IMR-90 (cell line): ENCODE results near the gene SLX9. TPM values are rescaled to one million over a fixed set of nuclear protein-coding genes. Genes with fewer than 3 reads are reported as not detected.
A peak's percentile ranks its signal among the peaks of the same experiment; 100 is the strongest.

Experiments used
- ATAC-seq: fragments of 200-7000 bp; cut with Tn5 transposase; 2 replicates; pipeline ENCODE4 v1.9.1; 2020; ENCODE audit warnings: low read depth, mild to moderate bottlenecking, moderate library complexity
- BruUV-seq: library from RNA; stranded (reverse); fragments of 400-500 nt; replicated peaks from 2 replicates; lab custom pipeline; 2021; lab: Mats Ljungman, UMichigan
- CTCF ChIA-PET: fragments of 300-600 bp; formaldehyde crosslinking; extraction: SDS; loops from one replicate; lab custom pipeline; 2021; ENCODE audit warnings: antibody characterized with exemption; lab: Yijun Ruan, JAX
- POLR2A ChIA-PET: fragments of 300-600 bp; sonication (Branson Sonifier 250); formaldehyde crosslinking; loops from one replicate; lab custom pipeline; 2022; ENCODE audit warnings: antibody characterized with exemption; ENCODE audit not compliant: unreplicated experiment; lab: Charles Lee
- DNase-seq: peaks from one replicate; pipeline ENCODE4 v3.0.0; 2013
- H2AFZ ChIP-seq: replicated peaks from 2 replicates; pipeline ENCODE3; 2013; ENCODE audit warnings: low read length, mild to moderate bottlenecking; ENCODE audit not compliant: poor library complexity
- H2AK5ac ChIP-seq: 2 replicates; pipeline ENCODE4 v1.6.1; 2013; ENCODE audit warnings: low read depth, low read length, inconsistent platforms
- H2AK9ac ChIP-seq: replicated peaks from 2 replicates; pipeline ENCODE3; 2013; ENCODE audit warnings: mild to moderate bottlenecking, low read depth, low read length, moderate library complexity; ENCODE audit not compliant: poor library complexity
- H2BK120ac ChIP-seq: 2 replicates; pipeline ENCODE4 v1.6.1; 2013; ENCODE audit warnings: low read depth, low read length, inconsistent platforms
- H2BK15ac ChIP-seq: 3 replicates; pipeline ENCODE4 v1.6.1; 2013; ENCODE audit warnings: low read depth, low read length, inconsistent platforms
- H2BK20ac ChIP-seq: 2 replicates; pipeline ENCODE4 v1.6.1; 2013; ENCODE audit warnings: low read depth, mild to moderate bottlenecking, inconsistent platforms, low read length, moderate library complexity
- H2BK5ac ChIP-seq: 2 replicates; pipeline ENCODE4 v1.6.1; 2013; ENCODE audit warnings: mild to moderate bottlenecking, low read depth, low read length, inconsistent platforms; ENCODE audit not compliant: poor library complexity, severe bottlenecking
- H3K14ac ChIP-seq: replicated peaks from 2 replicates; pipeline ENCODE4 v1.6.1; 2013; ENCODE audit warnings: low read depth, low read length, inconsistent platforms
- H3K18ac ChIP-seq: 2 replicates; pipeline ENCODE4 v1.6.1; 2013; ENCODE audit warnings: low read depth, low read length, control low read depth
- H3K23ac ChIP-seq: 2 replicates; pipeline ENCODE4 v1.6.1; 2013; ENCODE audit warnings: low read depth, low read length, inconsistent platforms
- H3K27ac ChIP-seq: 2 replicates; pipeline ENCODE4 v1.5.1; 2013; ENCODE audit warnings: mild to moderate bottlenecking, control low read depth, low read length; ENCODE audit not compliant: insufficient read depth
- H3K27me3 ChIP-seq: 2 replicates; pipeline ENCODE4 v1.6.1; 2013; ENCODE audit warnings: low read length; ENCODE audit not compliant: control insufficient read depth, insufficient read depth
- H3K36me3 ChIP-seq: 2 replicates; pipeline ENCODE4 v1.6.1; 2013; ENCODE audit warnings: low read length, mixed read lengths; ENCODE audit not compliant: control insufficient read depth, insufficient read depth
- H3K4ac ChIP-seq: 2 replicates; pipeline ENCODE4 v1.6.1; 2013; ENCODE audit warnings: low read depth, low read length, inconsistent platforms
- H3K4me1 ChIP-seq: 2 replicates; pipeline ENCODE4 v1.6.1; 2013; ENCODE audit warnings: low read length, mixed read lengths; ENCODE audit not compliant: control insufficient read depth, insufficient read depth
- H3K4me2 ChIP-seq: 2 replicates; pipeline ENCODE4 v1.6.1; 2013; ENCODE audit warnings: low read depth, mild to moderate bottlenecking, control low read depth, low read length, moderate library complexity
- H3K4me3 ChIP-seq: 2 replicates; pipeline ENCODE4 v1.5.1; 2013; ENCODE audit warnings: low read depth, mild to moderate bottlenecking, control low read depth, low read length, moderate library complexity; ENCODE audit not compliant: insufficient read depth
- H3K56ac ChIP-seq: 2 replicates; pipeline ENCODE4 v1.6.1; 2013; ENCODE audit warnings: low read length, inconsistent platforms; ENCODE audit not compliant: insufficient read depth; ENCODE audit errors: extremely low read depth
- H3K79me1 ChIP-seq, 2 experiments: 2 replicates each; pipeline ENCODE4 v1.6.1; 2013; ENCODE audit warnings: low read length in 2 of 2, inconsistent platforms in 1 of 2, low read depth in 1 of 2
- H3K9ac ChIP-seq: 2 replicates; pipeline ENCODE4 v1.6.1; 2013; ENCODE audit warnings: low read depth, low read length, control low read depth
- H3K9me1 ChIP-seq: 2 replicates; pipeline ENCODE4 v1.6.1; 2013; ENCODE audit warnings: low read length, inconsistent platforms; ENCODE audit not compliant: insufficient read depth
- H3K9me3 ChIP-seq: 2 replicates; pipeline ENCODE4 v1.6.1; 2013; ENCODE audit warnings: low read length; ENCODE audit not compliant: control insufficient read depth, insufficient read depth
- H4K20me1 ChIP-seq: 2 replicates; pipeline ENCODE4 v1.6.1; 2013; ENCODE audit warnings: low read length, inconsistent platforms; ENCODE audit not compliant: insufficient read depth
- H4K5ac ChIP-seq: 2 replicates; pipeline ENCODE4 v1.6.1; 2013; ENCODE audit warnings: mild to moderate bottlenecking, low read depth, low read length, control low read depth
- H4K8ac ChIP-seq, 2 experiments: 2 replicates each; pipeline ENCODE4 v1.6.1; 2013; ENCODE audit warnings: low read depth in 2 of 2, low read length in 2 of 2, control low read depth in 1 of 2, inconsistent platforms in 1 of 2
- H4K91ac ChIP-seq: 2 replicates; pipeline ENCODE4 v1.6.1; 2013; ENCODE audit warnings: low read depth, low read length, inconsistent platforms; ENCODE audit not compliant: insufficient read depth
- BHLHE40 ChIP-seq: fragments of 150-350 bp; IDR thresholded peaks from 2 replicates; pipeline ENCODE4 v1.6.1; 2016; ENCODE audit warnings: mild to moderate bottlenecking, low read depth, low read length
- CEBPB ChIP-seq: IDR thresholded peaks from 2 replicates; pipeline ENCODE4 v1.6.1; 2012; ENCODE audit warnings: low read depth, low read length, improper control_type of control experiment
- ELK1 ChIP-seq: fragments of 150-350 bp; IDR thresholded peaks from 2 replicates; pipeline ENCODE4 v1.6.1; 2016; ENCODE audit warnings: low read depth, mild to moderate bottlenecking, low read length, moderate library complexity, borderline replicate concordance
- FOS ChIP-seq: fragments of 150-350 bp; IDR thresholded peaks from 2 replicates; pipeline ENCODE4 v1.6.1; 2016; ENCODE audit warnings: low read depth, low read length
- MAZ ChIP-seq: IDR thresholded peaks from 2 replicates; pipeline ENCODE4 v1.6.1; 2012; ENCODE audit warnings: low read depth, mild to moderate bottlenecking, low read length, improper control_type of control experiment, moderate library complexity, borderline replicate concordance
- NFE2L2 ChIP-seq: fragments of 150-350 bp; IDR thresholded peaks from 2 replicates; pipeline ENCODE4 v1.6.1; 2016; ENCODE audit warnings: low read depth, mild to moderate bottlenecking, low read length
- POLR2A ChIP-seq: IDR thresholded peaks from 2 replicates; pipeline ENCODE4 v1.6.1; 2012; ENCODE audit warnings: mild to moderate bottlenecking, low read depth, low read length
- RAD21 ChIP-seq: IDR thresholded peaks from 2 replicates; pipeline ENCODE4 v1.6.1; 2012; ENCODE audit warnings: low read length, improper control_type of control experiment
- RCOR1 ChIP-seq: IDR thresholded peaks from 2 replicates; pipeline ENCODE4 v1.6.1; 2012; ENCODE audit warnings: mild to moderate bottlenecking, low read length, improper control_type of control experiment; ENCODE audit not compliant: insufficient replicate concordance
- RFX5 ChIP-seq: IDR thresholded peaks from 2 replicates; pipeline ENCODE4 v1.8.0; 2012; ENCODE audit warnings: low read depth, mild to moderate bottlenecking, low read length, moderate library complexity
- SMC3 ChIP-seq: fragments of 150-350 bp; IDR thresholded peaks from 2 replicates; pipeline ENCODE4 v1.6.1; 2016; ENCODE audit warnings: low read depth, mild to moderate bottlenecking, antibody characterized with exemption, low read length, moderate library complexity
- USF2 ChIP-seq: fragments of 150-350 bp; IDR thresholded peaks from 2 replicates; pipeline ENCODE4 v1.6.1; 2017; ENCODE audit warnings: mild to moderate bottlenecking, antibody characterized with exemption, low read length, low read depth
- WGBS, 2 experiments: methylation state at CpG; one replicate each; pipeline versions ENCODE4 v1.1.5 to v1.1.7; 2013; ENCODE audit warnings: missing lambda C conversion rate in 2 of 2; ENCODE audit not compliant: insufficient read length in 1 of 2; ENCODE audit errors: extremely low coverage in 2 of 2; 5-methylcytosine and 5-hydroxymethylcytosine counted together
- dilution Hi-C: fragments of 300-500 bp; cut with HindIII; formaldehyde crosslinking; loops from one replicate; pipeline ENCODE4 v1.14.3; 2018; ENCODE audit warnings: low sequenced_read_pairs; ENCODE audit not compliant: unreplicated experiment
- in situ Hi-C: fragments of 300-500 bp; cut with MboI; formaldehyde crosslinking; loops from 3 replicates; pipeline ENCODE4 v1.14.3; 2019; ENCODE audit warnings: low sequenced_read_pairs, inconsistent platforms, mixed read lengths
- intact Hi-C: fragments of 100-400 bp; cut with micrococcal nuclease; formaldehyde crosslinking; loops from 2 replicates; pipeline ENCODE4 v1.10.0; 2022
- polyA plus RNA-seq, 3 experiments: library from polyadenylated mRNA; depleted of rRNA; stranded (reverse); fragments of >200 nt; gene quantifications; 2 replicates each; pipeline ENCODE4 v1.2.3, GENCODE V29; 2012; ENCODE audit warnings: low replicate concordance in 1 of 3
- total RNA-seq: library from RNA; depleted of rRNA; stranded (reverse); fragments of >200 nt; gene quantifications from 2 replicates; pipeline ENCODE4 v1.2.3, GENCODE V29; 2012

Gene SLX9
- total and polyA plus RNA-seq, 2 of the 4 experiments (the other 2 are of a cell fraction) = 10.4 to 21.7 TPM

GRCh38 chr21:44970766-44971671 lies 31.2 kb downstream of the SLX9 start (continued):
- no peak for TF ChIP-seq RFX5
- TF ChIP-seq POLR2A = no peak
- no peak for TF ChIP-seq MAZ

- H3K4me3 ChIP-seq = no peak overlapping the region
- no peak for TF ChIP-seq CEBPB
- TF ChIP-seq RAD21 = no peak
- TF ChIP-seq USF2 = no peak
- no peak for TF ChIP-seq NFE2L2
- no peak for TF ChIP-seq SMC3
- no peak for TF ChIP-seq BHLHE40
- no peak for TF ChIP-seq ELK1
- TF ChIP-seq RCOR1 = no peak
- no peak for TF ChIP-seq POLR2A
- no peak for TF ChIP-seq MAZ
- no peak for TF ChIP-seq FOS
These were observed 31.8 kb downstream of the SLX9 start for GRCh38 chr21:44971672-44971995.

More at GRCh38 chr21:44971672-44971995, 31.8 kb downstream of the SLX9 start:
- H2BK120ac ChIP-seq = no peak overlapping the region
- peaks cover 3% of the 10 kb centered on the region; the same call in 1 of the 2 replicates for H4K20me1 ChIP-seq
- no peak overlapping the region for H2BK20ac ChIP-seq
- no peak overlapping the region for H2BK15ac ChIP-seq
- no peak overlapping the region for H3K14ac ChIP-seq
- peaks cover 23% of the 10 kb centered on the region for H3K9me1 ChIP-seq
- H2AK9ac ChIP-seq = no peak overlapping the region
- 100% methylated on average over 8 of the region's 10 CpGs; no CpG with 5 or more reads in 1 of the 2 experiments for WGBS, 2 experiments
- ChIA-PET POLR2A (no interaction called here), CTCF (no interaction called here)
- BruUV-seq = no TSS peak
- peaks cover 25% of the 10 kb centered on the region for H3K4me1 ChIP-seq
- H3K56ac ChIP-seq = no peak overlapping the region
- H2AK5ac ChIP-seq = 0 out of 2 replicates have a peak overlapping the region, but pooled peaks have one; percentile 58
- H3K79me1 ChIP-seq = peaks cover 7 to 35% of the 10 kb centered on the region in 2 experiments; a peak in 3 of 4 replicates
- intact Hi-C loops = no loop called here
- no peak overlapping the region for H3K23ac ChIP-seq
- H2AFZ ChIP-seq = no peak overlapping the region
- no peak overlapping the region for H3K4ac ChIP-seq
- H3K9ac ChIP-seq = no peak overlapping the region
- no peaks in the 10 kb centered on the region for H3K27me3 ChIP-seq
- no peak overlapping the region for H3K4me2 ChIP-seq
- DNase-seq = no peak
- no peak overlapping the region for H4K5ac ChIP-seq
- no peak overlapping the region for H2BK5ac ChIP-seq
- no peak overlapping the region for H3K18ac ChIP-seq
- dilution Hi-C loops = no loop called here
- H3K27ac ChIP-seq = no peak overlapping the region
- ATAC-seq = no peak
- H4K91ac ChIP-seq = no peak overlapping the region
- no peaks in the 10 kb centered on the region for H3K9me3 ChIP-seq
- peaks cover 34% of the 10 kb centered on the region for H3K36me3 ChIP-seq
- in situ Hi-C loops = no loop called here
- no peak overlapping the region for H4K8ac ChIP-seq
